ENCODE measurements around the gene ADPRH. TPM values are rescaled to one million over a fixed set of nuclear protein-coding genes. Genes with fewer than 3 reads are reported as not detected.

ADPRH gene
- polyA plus RNA-seq, 1 donor: 3.4 TPM

- Histone ChIP-seq H3K27me3 (ENCODE audit: control insufficient read depth, insufficient read depth, low read length) (no peaks in the 10 kb centered on the region), H3K9me3 (ENCODE audit: control insufficient read depth, low read depth, low read length) (no peaks in the 10 kb centered on the region), H3K27ac (ENCODE audit: low read length) (peak overlapping the region; percentile 72), H3K4me3 (ENCODE audit: low read length) (peak overlapping the region; percentile 86), H3K4me1 (ENCODE audit: control insufficient read depth, insufficient read depth, low read length) (peaks cover 4% of the 10 kb centered on the region), H3K36me3 (ENCODE audit: control insufficient read depth, insufficient read depth, low read length) (no peaks in the 10 kb centered on the region)
- peak in 1 of 2 donors; percentile 23 for DNase-seq
- WGBS (ENCODE audit: insufficient coverage, low lambda C conversion rate): 0% methylated on average over 5 of the region's 16 CpGs
These were observed 922 bp downstream of the ADPRH start for GRCh38 chr3:119580067-119580760.

- H3K27ac ChIP-seq (ENCODE audit: low read length): no peak overlapping the region
- H3K27me3 ChIP-seq (ENCODE audit: control insufficient read depth, insufficient read depth, low read length): no peaks in the 10 kb centered on the region
- peaks cover 4% of the 10 kb centered on the region for H3K4me1 ChIP-seq (ENCODE audit: control insufficient read depth, insufficient read depth, low read length)
- no peaks in the 10 kb centered on the region for H3K9me3 ChIP-seq (ENCODE audit: control insufficient read depth, low read depth, low read length)
- WGBS (ENCODE audit: insufficient coverage, low lambda C conversion rate): 85% methylated on average over 2 of the region's 6 CpGs
- no peak overlapping the region for H3K4me3 ChIP-seq (ENCODE audit: low read length)
- peaks cover 2% of the 10 kb centered on the region for H3K36me3 ChIP-seq (ENCODE audit: control insufficient read depth, insufficient read depth, low read length)
- DNase-seq: no peak
These were observed 2.9 kb downstream of the ADPRH start for GRCh38 chr3:119582178-119582577.

- WGBS (ENCODE audit: insufficient coverage, low lambda C conversion rate): no CpG with 5 or more reads among the region's 10 CpGs
- no peak for DNase-seq
- Histone ChIP-seq H3K27ac (ENCODE audit: low read length) (no peak overlapping the region), H3K4me1 (ENCODE audit: control insufficient read depth, insufficient read depth, low read length) (no peaks in the 10 kb centered on the region), H3K4me3 (ENCODE audit: low read length) (no peak overlapping the region), H3K27me3 (ENCODE audit: control insufficient read depth, insufficient read depth, low read length) (no peaks in the 10 kb centered on the region), H3K9me3 (ENCODE audit: control insufficient read depth, low read depth, low read length) (no peaks in the 10 kb centered on the region), H3K36me3 (ENCODE audit: control insufficient read depth, insufficient read depth, low read length) (peaks cover 2% of the 10 kb centered on the region)
These were observed 5.9 kb downstream of the ADPRH start for GRCh38 chr3:119585208-119585607.

- no peaks in the 10 kb centered on the region for H3K27me3 ChIP-seq (ENCODE audit: control insufficient read depth, insufficient read depth, low read length)
- peaks cover 2% of the 10 kb centered on the region for H3K36me3 ChIP-seq (ENCODE audit: control insufficient read depth, insufficient read depth, low read length)
- H3K27ac ChIP-seq (ENCODE audit: low read length): no peak overlapping the region
- H3K4me3 ChIP-seq (ENCODE audit: low read length): no peak overlapping the region
- no CpG with 5 or more reads among the region's 11 CpGs for WGBS (ENCODE audit: insufficient coverage, low lambda C conversion rate)
- H3K9me3 ChIP-seq (ENCODE audit: control insufficient read depth, low read depth, low read length): peaks cover 3% of the 10 kb centered on the region
- no peaks in the 10 kb centered on the region for H3K4me1 ChIP-seq (ENCODE audit: control insufficient read depth, insufficient read depth, low read length)
- no peak for DNase-seq
These were observed 6.7 kb downstream of the ADPRH start for GRCh38 chr3:119585856-119586570.

GRCh38 chr3:119586733-119587172 lies 7.5 kb downstream of the ADPRH start:
- no peaks in the 10 kb centered on the region for H3K27me3 ChIP-seq (ENCODE audit: control insufficient read depth, insufficient read depth, low read length)
- peaks cover 3% of the 10 kb centered on the region for H3K9me3 ChIP-seq (ENCODE audit: control insufficient read depth, low read depth, low read length)
- no peak overlapping the region for H3K4me3 ChIP-seq (ENCODE audit: low read length)
- H3K27ac ChIP-seq (ENCODE audit: low read length): no peak overlapping the region
- 71% methylated on average over 1 of the region's 3 CpGs for WGBS (ENCODE audit: insufficient coverage, low lambda C conversion rate)
- H3K4me1 ChIP-seq (ENCODE audit: control insufficient read depth, insufficient read depth, low read length): no peaks in the 10 kb centered on the region
- H3K36me3 ChIP-seq (ENCODE audit: control insufficient read depth, insufficient read depth, low read length): peaks cover 2% of the 10 kb centered on the region
- no peak for DNase-seq

- Histone ChIP-seq H3K36me3 (ENCODE audit: control insufficient read depth, insufficient read depth, low read length) (peaks cover 2% of the 10 kb centered on the region), H3K27me3 (ENCODE audit: control insufficient read depth, insufficient read depth, low read length) (no peaks in the 10 kb centered on the region), H3K4me1 (ENCODE audit: control insufficient read depth, insufficient read depth, low read length) (no peaks in the 10 kb centered on the region), H3K4me3 (ENCODE audit: low read length) (no peak overlapping the region), H3K9me3 (ENCODE audit: control insufficient read depth, low read depth, low read length) (peaks cover 3% of the 10 kb centered on the region), H3K27ac (ENCODE audit: low read length) (no peak overlapping the region)
- WGBS (ENCODE audit: insufficient coverage, low lambda C conversion rate): no CpG with 5 or more reads among the region's 3 CpGs
- peak; percentile 32 to 39 for DNase-seq
These were observed 8.8 kb downstream of the ADPRH start for GRCh38 chr3:119588112-119588511.

- Histone ChIP-seq H3K4me3 (ENCODE audit: low read length) (no peak overlapping the region), H3K27me3 (ENCODE audit: control insufficient read depth, insufficient read depth, low read length) (no peaks in the 10 kb centered on the region), H3K4me1 (ENCODE audit: control insufficient read depth, insufficient read depth, low read length) (no peaks in the 10 kb centered on the region), H3K36me3 (ENCODE audit: control insufficient read depth, insufficient read depth, low read length) (peaks cover 2% of the 10 kb centered on the region), H3K27ac (ENCODE audit: low read length) (no peak overlapping the region), H3K9me3 (ENCODE audit: control insufficient read depth, low read depth, low read length) (peaks cover 3% of the 10 kb centered on the region)
- DNase-seq: no peak
- WGBS (ENCODE audit: insufficient coverage, low lambda C conversion rate): 67% methylated on average over 2 of the region's 6 CpGs
These were observed 9.9 kb downstream of the ADPRH start for GRCh38 chr3:119589102-119589773.

GRCh38 chr3:119590706-119591105 lies 11.4 kb downstream of the ADPRH start:
- Histone ChIP-seq H3K27me3 (ENCODE audit: control insufficient read depth, insufficient read depth, low read length) (no peaks in the 10 kb centered on the region), H3K9me3 (ENCODE audit: control insufficient read depth, low read depth, low read length) (peaks cover 3% of the 10 kb centered on the region), H3K4me1 (ENCODE audit: control insufficient read depth, insufficient read depth, low read length) (no peaks in the 10 kb centered on the region), H3K27ac (ENCODE audit: low read length) (no peak overlapping the region), H3K36me3 (ENCODE audit: control insufficient read depth, insufficient read depth, low read length) (peaks cover 2% of the 10 kb centered on the region), H3K4me3 (ENCODE audit: low read length) (no peak overlapping the region)
- WGBS (ENCODE audit: insufficient coverage, low lambda C conversion rate): no CpG with 5 or more reads among the region's 1 CpG
- no peak for DNase-seq

- Histone ChIP-seq H3K9me3 (ENCODE audit: control insufficient read depth, low read depth, low read length) (peaks cover 3% of the 10 kb centered on the region), H3K4me3 (ENCODE audit: low read length) (no peak overlapping the region), H3K27ac (ENCODE audit: low read length) (no peak overlapping the region), H3K36me3 (ENCODE audit: control insufficient read depth, insufficient read depth, low read length) (no peaks in the 10 kb centered on the region), H3K4me1 (ENCODE audit: control insufficient read depth, insufficient read depth, low read length) (peaks cover 7% of the 10 kb centered on the region), H3K27me3 (ENCODE audit: control insufficient read depth, insufficient read depth, low read length) (no peaks in the 10 kb centered on the region)
- 92% methylated on average over 1 of the region's 1 CpG for WGBS (ENCODE audit: insufficient coverage, low lambda C conversion rate)
- no peak for DNase-seq
These were observed 13.6 kb downstream of the ADPRH start for GRCh38 chr3:119592861-119593260.

- 83% methylated on average over 4 of the region's 5 CpGs for WGBS (ENCODE audit: insufficient coverage, low lambda C conversion rate)
- peaks cover 8% of the 10 kb centered on the region for H3K4me1 ChIP-seq (ENCODE audit: control insufficient read depth, insufficient read depth, low read length)
- H3K27me3 ChIP-seq (ENCODE audit: control insufficient read depth, insufficient read depth, low read length): no peaks in the 10 kb centered on the region
- H3K4me3 ChIP-seq (ENCODE audit: low read length): no peak overlapping the region
- DNase-seq: no peak
- peaks cover 3% of the 10 kb centered on the region for H3K9me3 ChIP-seq (ENCODE audit: control insufficient read depth, low read depth, low read length)
- no peaks in the 10 kb centered on the region for H3K36me3 ChIP-seq (ENCODE audit: control insufficient read depth, insufficient read depth, low read length)
- H3K27ac ChIP-seq (ENCODE audit: low read length): no peak overlapping the region
These were observed 14.8 kb downstream of the ADPRH start for GRCh38 chr3:119594066-119594465.

Measured in large intestine (tissue), 3 donors.